ENCODE data around the gene MYH3.

GRCh38 chr17:10622617-10623485 is 34.3 kb downstream of the MYH3 start:
- TF ChIP-seq CTCF (optimal IDR thresholded peaks at IDR 0.05 in 1 of 3, IDR thresholded peaks at IDR 0.05 in 1 of 3, conservative IDR thresholded peaks at IDR 0.05 in 1 of 3; ENCODE audit: extremely low read depth in 1 of 3, insufficient read depth in 2 of 3, low read length in 3 of 3) (no peak), EZH2 (IDR thresholded peaks at IDR 0.05; ENCODE audit: low read length) (no peak)
